22Rv1 (cell line): Measurements from ENCODE around the gene SRRM1.

ENCODE experiments used
- CTCF ChIP-seq: fragments of 450-650 bp; IDR thresholded peaks from 2 replicates; pipeline ENCODE4 v1.5.1; 2017; ENCODE audit warnings: mild to moderate bottlenecking
- ZFX ChIP-seq: fragments of 450-650 bp; IDR thresholded peaks from 2 replicates; pipeline ENCODE4 v1.6.1; 2017; ENCODE audit warnings: antibody characterized with exemption, borderline replicate concordance

GRCh38 chr1:24699628-24700027 lies 56.5 kb downstream of the SRRM1 start:
- no peak for TF ChIP-seq CTCF
- no peak for TF ChIP-seq ZFX
